Effector CD4-positive, alpha-beta T cell (primary cell): Measurements from ENCODE around the gene EEF2K.
"Not testable (repeated sequence)": the region's sequence is repeated elsewhere in the genome, so short reads cannot be mapped to it uniquely, and the experiment has no call there.

Experiments used
- DNase-seq: peaks from one replicate; pipeline ENCODE4 v3.0.0-alpha.2; 2020

Gene EEF2K

GRCh38 chr16:22213801-22214200 lies 7.7 kb downstream of the EEF2K start:
- no peak for DNase-seq

- no peak for DNase-seq
Observed at GRCh38 chr16:22214402-22214801, 8.3 kb downstream of the EEF2K start.

- DNase-seq: no peak
Observed at GRCh38 chr16:22214889-22215288, 8.8 kb downstream of the EEF2K start.

- no peak for DNase-seq
Observed at GRCh38 chr16:22216191-22216831, 10.2 kb downstream of the EEF2K start.

GRCh38 chr16:22216832-22217225 lies 10.8 kb downstream of the EEF2K start:
- DNase-seq: not testable (repeated sequence)

- DNase-seq: no peak
Observed at GRCh38 chr16:22217890-22218730, 12.0 kb downstream of the EEF2K start.

GRCh38 chr16:22219389-22220068 lies 13.5 kb downstream of the EEF2K start:
- DNase-seq: no peak

DNA sequence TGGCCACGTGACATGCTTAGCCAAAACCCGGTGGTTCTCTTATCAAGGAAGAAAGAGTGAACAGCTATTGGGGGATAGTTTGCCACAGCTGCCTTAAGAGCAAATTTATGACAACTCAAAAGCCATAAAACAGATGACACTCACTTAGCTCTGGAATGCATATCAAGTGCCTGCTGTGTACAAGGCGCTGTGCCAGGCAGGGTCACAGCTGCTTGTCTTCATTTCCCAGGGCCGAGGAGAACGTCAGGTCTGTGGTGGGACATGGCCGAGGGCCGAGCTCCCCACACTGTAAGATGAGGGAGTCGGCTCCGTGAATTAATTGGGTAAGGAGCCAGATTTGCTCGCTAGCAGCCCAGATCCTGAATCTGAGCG lies 14.0 kb downstream of the EEF2K start:
- no peak for DNase-seq

GRCh38 chr16:22220714-22221113 lies 14.6 kb downstream of the EEF2K start:
- DNase-seq: no peak

DNA sequence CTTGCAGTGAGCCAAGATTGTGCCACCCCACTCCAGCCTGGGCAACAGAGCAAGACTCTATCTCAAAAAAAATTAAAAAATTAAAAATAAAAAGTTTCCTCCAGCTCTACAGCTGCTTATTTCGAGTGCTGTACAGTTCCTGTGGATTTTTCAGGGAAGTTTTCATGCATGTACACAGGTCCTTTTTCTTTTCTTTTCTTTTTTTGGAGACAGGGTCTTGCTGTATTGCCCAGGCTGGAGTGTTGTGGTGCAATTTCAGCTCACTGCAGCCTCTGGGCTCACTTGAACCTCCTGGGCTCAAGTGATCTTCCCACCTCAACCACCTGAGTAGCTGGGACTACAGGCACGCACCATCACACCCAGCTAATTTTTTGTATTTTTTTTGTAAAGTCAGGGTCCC lies 15.9 kb downstream of the EEF2K start:
- no peak for DNase-seq

DNA sequence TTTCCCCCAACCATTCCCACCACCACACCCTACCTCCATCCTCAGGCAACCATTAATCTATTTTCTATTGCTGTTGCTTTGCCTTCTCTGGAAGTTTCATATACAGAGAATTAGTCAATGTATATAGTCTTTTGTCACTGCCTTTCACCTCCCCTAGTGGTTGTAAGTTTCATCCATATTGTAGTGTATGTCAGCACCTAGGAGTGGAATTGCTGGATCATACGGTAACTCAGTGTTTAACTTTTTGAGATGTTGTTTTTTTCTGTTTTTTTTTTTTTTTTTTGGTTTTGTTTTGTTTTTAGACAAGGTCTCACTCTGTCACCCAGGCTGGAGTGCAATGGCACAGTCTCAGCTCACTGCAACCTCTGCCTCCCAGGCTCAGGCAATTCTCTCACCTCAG lies 16.9 kb downstream of the EEF2K start:
- no peak for DNase-seq

DNA sequence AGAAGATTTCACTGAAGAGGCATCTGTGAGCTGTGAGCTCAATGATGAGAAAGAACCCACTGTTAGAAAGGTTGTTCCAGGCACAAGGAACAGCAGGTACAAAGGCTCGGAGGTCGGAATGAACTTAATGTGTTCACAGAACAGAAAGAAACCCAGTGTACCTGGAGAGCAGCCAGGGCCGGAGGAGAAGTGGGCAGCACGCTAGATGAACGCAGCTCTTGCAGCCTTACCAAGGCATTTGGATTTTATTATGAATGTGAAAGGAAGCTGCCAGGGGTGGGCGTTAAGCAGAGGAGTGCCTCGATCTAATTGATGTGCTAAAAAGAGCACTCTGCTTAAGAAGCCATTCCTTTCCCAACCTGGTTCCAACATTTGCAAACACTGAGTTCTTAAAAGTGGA lies 19.0 kb downstream of the EEF2K start:
- no peak for DNase-seq

DNA sequence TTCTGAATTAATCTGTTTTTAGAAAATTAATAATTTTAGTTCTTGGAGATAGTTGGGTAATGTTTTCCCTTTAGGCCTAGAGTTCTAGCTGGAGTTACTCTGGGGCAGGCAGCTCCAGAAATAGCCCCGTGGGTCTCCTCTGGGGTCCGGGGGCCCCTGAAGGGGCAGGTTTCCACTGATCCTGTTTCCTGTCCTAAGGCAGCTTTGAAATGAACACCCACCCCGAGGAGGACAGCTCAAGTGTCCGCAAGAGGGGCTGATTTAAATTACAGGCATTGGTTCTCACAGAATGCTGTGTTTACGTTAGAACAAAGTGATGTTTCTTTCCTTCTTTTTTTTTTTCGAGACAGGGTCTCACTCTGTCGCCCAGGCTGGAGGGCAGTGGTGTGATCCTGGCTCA lies 23.8 kb downstream of the EEF2K start:
- no peak for DNase-seq

- DNase-seq: no peak
Observed at GRCh38 chr16:22232277-22233036, 26.4 kb downstream of the EEF2K start.

DNA sequence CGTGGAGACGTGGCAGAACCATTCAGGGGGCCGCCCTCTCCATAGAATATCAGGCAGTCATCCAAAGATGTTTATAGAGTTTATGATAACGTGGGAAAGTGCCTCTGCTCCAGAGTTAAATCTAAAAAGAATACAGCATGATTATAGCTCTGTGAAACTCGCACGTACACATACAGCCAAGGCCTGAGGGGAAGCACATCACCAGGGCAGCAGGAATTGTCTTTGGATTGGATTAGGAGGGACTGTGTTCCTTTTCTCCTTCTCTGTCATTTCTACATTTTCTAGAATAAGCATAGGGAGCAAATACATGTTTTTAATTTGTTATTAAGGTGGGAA lies 26.9 kb downstream of the EEF2K start:
- DNase-seq: no peak

DNA sequence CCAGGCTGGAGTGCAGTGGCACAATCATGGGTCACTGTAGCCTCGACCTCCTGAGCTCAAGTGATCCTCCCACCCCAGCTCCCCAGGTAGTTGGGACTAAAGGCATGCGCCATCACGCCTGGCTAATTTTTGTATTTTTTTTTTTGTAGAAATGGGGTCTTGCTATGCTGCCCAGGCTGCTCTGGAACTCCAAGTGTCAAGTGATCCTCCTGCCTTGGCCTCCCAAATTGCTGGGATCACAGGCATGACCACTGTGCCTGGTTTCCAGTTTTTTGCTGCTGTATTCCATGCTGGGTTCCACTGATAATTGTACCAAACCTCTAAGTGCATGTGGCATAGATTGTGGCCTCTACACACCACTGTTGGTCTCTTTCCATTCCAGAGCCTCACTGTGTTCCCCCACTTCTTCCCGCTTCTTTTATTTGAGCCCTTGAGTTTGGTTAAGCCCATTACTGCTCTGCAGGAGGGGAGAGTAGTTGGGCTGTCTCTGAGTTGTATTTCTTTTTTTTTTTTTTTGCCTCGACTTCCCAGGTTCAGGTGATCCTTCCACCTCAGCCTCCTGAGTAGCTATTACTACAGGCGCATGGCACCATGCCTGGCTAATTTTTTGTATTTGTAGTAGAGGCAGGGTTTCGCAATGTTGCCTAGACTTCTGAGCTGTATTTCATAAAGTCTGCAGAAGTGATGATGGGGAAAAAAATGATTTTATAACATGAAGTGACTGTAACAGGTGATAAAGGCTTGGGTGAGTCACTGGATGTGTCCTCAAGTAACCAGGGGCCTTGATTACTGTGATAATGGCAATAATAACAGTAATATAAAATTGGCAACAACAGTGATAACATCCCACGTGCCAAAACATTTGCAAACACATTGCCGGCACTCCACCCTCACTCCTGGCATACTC lies 30.0 kb downstream of the EEF2K start:
- no peak for DNase-seq

DNA sequence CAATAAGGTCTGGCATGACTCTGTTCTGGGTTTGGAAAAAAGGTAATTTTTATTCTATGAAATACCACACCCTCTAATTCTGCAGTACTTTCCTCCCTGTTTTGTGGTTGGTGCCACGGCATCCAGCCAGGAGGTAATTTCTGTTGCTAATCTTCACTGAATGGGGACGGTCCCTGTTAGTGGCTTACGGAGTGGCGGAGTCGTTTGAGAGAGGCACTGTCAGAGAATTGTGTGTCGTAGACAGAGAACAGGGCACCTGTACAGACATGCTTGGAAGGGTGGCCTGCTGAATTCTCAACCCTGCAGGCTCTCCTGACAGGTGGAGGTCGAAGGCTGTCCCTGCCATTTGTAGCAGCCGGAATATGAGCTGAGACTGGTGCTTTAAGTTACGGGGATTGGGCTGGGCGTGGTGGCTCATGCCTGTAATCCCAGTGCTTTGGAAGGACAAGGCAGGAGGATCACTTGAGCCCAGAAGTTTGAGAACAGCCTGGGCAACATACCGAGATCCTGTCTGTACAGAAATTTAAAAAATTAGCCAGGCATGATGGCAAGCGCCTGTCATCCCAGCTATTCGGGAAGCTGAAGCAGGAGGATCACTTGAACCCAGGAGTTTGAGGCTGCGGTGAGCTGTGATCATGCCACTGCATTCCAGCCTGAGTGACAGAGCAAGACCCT lies 33.2 kb downstream of the EEF2K start:
- no peak for DNase-seq

DNA sequence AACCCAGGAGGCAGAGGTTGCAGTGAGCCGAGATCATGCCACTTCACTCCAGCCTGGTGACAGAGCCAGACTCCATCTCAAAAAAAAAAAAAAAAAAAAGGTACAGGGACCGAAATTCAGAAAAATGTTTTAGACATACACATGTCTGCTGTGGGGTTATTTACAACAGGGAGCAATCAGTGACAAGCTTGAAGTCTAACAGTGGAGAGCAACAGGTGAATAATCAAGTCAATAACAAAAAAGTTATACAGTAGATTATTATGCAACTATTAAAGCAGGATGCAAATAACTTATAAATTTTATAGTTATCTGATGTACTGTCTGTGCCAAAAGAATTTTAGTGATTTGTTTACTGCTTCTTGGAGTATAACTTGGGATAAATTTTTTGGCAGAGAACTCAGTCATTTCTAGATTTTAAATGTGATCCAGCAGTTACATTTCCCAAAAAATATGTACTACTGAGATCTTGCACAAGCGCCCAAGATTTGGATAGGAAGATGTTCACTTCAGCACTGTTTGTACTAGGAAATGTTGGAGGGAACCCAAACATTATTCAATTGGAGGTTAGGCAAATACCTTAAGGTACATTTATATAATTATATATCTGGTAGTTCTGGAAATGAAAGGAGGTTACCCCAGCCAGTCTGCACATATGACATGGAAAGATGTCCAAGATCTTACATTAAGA lies 34.1 kb downstream of the EEF2K start:
- DNase-seq: no peak

- DNase-seq: no peak
Observed at GRCh38 chr16:22250522-22250921, 44.4 kb downstream of the EEF2K start.

GRCh38 chr16:22252317-22252716 lies 46.2 kb downstream of the EEF2K start:
- DNase-seq: no peak

DNA sequence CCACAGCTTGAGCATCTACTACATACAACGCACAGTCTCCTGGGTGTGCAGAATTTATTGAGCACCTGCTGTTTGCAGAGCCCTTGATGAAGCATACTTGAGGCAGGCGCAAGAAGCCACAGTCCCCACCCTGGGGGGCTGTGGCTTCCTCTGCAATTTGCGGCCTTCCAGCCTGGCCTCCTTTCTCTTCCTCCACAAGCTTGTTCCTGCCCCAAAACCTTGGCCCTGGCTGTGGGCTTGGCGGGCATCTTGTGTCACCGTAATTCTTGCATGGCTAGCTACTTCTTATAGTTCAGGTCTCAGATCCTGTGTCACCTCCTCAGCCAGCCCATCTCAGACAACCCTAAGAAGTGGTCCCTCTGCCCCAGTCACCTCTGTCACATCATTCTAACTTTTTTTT lies 47.2 kb downstream of the EEF2K start:
- no peak for DNase-seq
